ENCODE data around the gene RADIL. TPM values are rescaled to one million over a fixed set of nuclear protein-coding genes. Genes with fewer than 3 reads are reported as not detected.

Gene RADIL
- total RNA-seq, 4 donors from 2014 or later: 23.2 to 31.0 (median 27.1) TPM

GRCh38 chr7:4838626-4839334, 44.7 kb downstream of the RADIL start:
- no peaks in the 10 kb centered on the region for H3K27me3 ChIP-seq
- H3K4me1 ChIP-seq: peaks cover 0 to 16% (median 0%) of the 10 kb centered on the region in 4 donors
- DNase-seq (ENCODE audit: low spot score in 2 of 2): no peak
- no peak overlapping the region for H3K27ac ChIP-seq
- H3K9me3 ChIP-seq: no peaks in the 10 kb centered on the region
- WGBS, 2 donors: 85 to 90% methylated on average over 18 to 20 of the region's 21 CpGs
- H3K36me3 ChIP-seq: peaks cover 0 to 30% (median 0%) of the 10 kb centered on the region in 3 donors
- no peak overlapping the region for H3K4me3 ChIP-seq
- TF ChIP-seq EP300 (IDR thresholded peaks at IDR 0.05): no peak
- TF ChIP-seq POLR2A (IDR thresholded peaks at IDR 0.05): no peak
- TF ChIP-seq CTCF (IDR thresholded peaks at IDR 0.05): no peak

- peaks cover 0 to 37% (median 0%) of the 10 kb centered on the region in 3 donors for H3K36me3 ChIP-seq
- H3K27me3 ChIP-seq: no peaks in the 10 kb centered on the region
- TF ChIP-seq POLR2A (IDR thresholded peaks at IDR 0.05) (no peak), CTCF (IDR thresholded peaks at IDR 0.05) (no peak), EP300 (IDR thresholded peaks at IDR 0.05) (no peak)
- no peak overlapping the region for H3K4me3 ChIP-seq
- DNase-seq (ENCODE audit: low spot score in 2 of 2): no peak
- H3K27ac ChIP-seq: no peak overlapping the region
- no peaks in the 10 kb centered on the region for H3K9me3 ChIP-seq
- 49 to 56% methylated on average over 26 to 29 of the region's 30 CpGs for WGBS, 2 donors
- H3K4me1 ChIP-seq: peaks cover 0 to 16% (median 0%) of the 10 kb centered on the region in 4 donors
Observed at GRCh38 chr7:4837803-4838625, 45.5 kb downstream of the RADIL start.

GRCh38 chr7:4837041-4837802, 46.3 kb downstream of the RADIL start:
- Histone ChIP-seq H3K9me3 (no peaks in the 10 kb centered on the region), H3K27ac (no peak overlapping the region), H3K4me1 (peaks cover 0 to 16% (median 0%) of the 10 kb centered on the region in 4 donors), H3K4me3 (no peak overlapping the region), H3K36me3 (peaks cover 0 to 42% (median 0%) of the 10 kb centered on the region in 3 donors), H3K27me3 (no peaks in the 10 kb centered on the region)
- TF ChIP-seq POLR2A (IDR thresholded peaks at IDR 0.05) (no peak), EP300 (IDR thresholded peaks at IDR 0.05) (no peak), CTCF (IDR thresholded peaks at IDR 0.05) (no peak)
- WGBS, 2 donors: 60 to 62% methylated on average over 21 to 22 of the region's 22 CpGs
- no peak for DNase-seq (ENCODE audit: low spot score in 2 of 2)

- Histone ChIP-seq H3K36me3 (peaks cover 0 to 48% (median 0%) of the 10 kb centered on the region in 3 donors), H3K9me3 (no peaks in the 10 kb centered on the region), H3K27ac (no peak overlapping the region), H3K4me3 (no peak overlapping the region), H3K27me3 (no peaks in the 10 kb centered on the region), H3K4me1 (peaks cover 0 to 16% (median 0%) of the 10 kb centered on the region in 4 donors)
- no peak for TF ChIP-seq EP300 (IDR thresholded peaks at IDR 0.05)
- no peak for DNase-seq (ENCODE audit: low spot score in 2 of 2)
- WGBS, 2 donors: 90 to 92% methylated on average over 25 to 29 of the region's 30 CpGs
Observed at GRCh38 chr7:4836206-4836661, 47.3 kb downstream of the RADIL start.

DNA sequence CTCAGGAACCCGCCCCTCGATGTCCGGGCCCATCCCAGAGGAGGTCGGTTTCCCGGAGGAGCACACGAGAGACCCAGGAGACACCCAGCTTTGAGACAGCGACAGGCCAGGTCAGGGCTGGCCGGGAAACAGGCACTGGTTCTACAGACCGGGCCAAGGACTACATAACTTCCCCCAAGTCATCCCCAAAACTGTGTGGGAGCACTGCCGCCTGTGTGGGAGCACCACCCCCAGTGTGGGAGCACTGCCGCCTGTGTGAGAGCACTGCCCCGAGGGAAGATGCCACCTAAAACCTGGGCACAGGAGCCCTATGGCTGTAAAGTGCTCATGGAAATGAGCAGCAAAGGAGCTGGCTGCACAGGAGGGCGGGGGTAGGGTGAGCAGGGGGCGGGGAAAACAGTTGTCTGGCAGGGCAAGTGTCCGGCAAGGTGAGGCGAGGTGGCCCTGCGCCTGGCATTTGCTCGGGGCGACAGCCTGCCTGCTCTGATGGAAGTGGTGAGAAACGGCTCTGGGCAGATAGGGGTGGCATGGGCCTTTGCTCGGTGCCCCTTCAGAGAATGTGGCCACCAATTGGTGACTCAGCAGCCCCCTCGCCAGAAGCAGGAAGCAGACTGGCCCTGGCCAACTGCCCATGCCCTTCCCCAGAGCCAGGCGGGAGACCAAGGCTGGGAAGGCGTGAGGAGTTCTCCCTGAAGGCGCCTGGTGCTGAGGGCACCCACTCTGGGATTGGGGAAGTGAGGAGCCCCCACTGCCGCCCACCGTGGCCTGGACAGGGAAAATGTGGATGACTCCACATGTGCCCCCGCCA, 47.9 kb downstream of the RADIL start:
- no peaks in the 10 kb centered on the region for H3K27me3 ChIP-seq
- H3K27ac ChIP-seq: no peak overlapping the region
- H3K36me3 ChIP-seq: peaks cover 0 to 48% (median 0%) of the 10 kb centered on the region in 3 donors
- H3K4me3 ChIP-seq: no peak overlapping the region
- TF ChIP-seq EP300 (IDR thresholded peaks at IDR 0.05): no peak
- no peak for TF ChIP-seq POLR2A (IDR thresholded peaks at IDR 0.05)
- no peak for TF ChIP-seq CTCF (IDR thresholded peaks at IDR 0.05)
- WGBS, 2 donors: 86 to 90% methylated on average over 15 to 24 of the region's 28 CpGs
- H3K9me3 ChIP-seq: no peaks in the 10 kb centered on the region
- H3K4me1 ChIP-seq: peaks cover 0 to 16% (median 0%) of the 10 kb centered on the region in 4 donors
- no peak for DNase-seq (ENCODE audit: low spot score in 2 of 2)

Data from tibial nerve (tissue), 4 donors.